ENCODE results near the gene DDR1. TPM values are rescaled to one million over a fixed set of nuclear protein-coding genes. Genes with fewer than 3 reads are reported as not detected.

DDR1 gene
- polyA plus RNA-seq, 1 donor, result 167 TPM

- DNase-seq, result no peak
Observed at GRCh38 chr6:30879684-30880427, 4.5 kb upstream of the DDR1 start.

GRCh38 chr6:30880698-30881252 is 3.5 kb upstream of the DDR1 start:
- peak; percentile 65 for DNase-seq

- peak; percentile 26 for DNase-seq
Observed at GRCh38 chr6:30881392-30882203, 2.7 kb upstream of the DDR1 start.

GRCh38 chr6:30882204-30882758 is 2.0 kb upstream of the DDR1 start:
- DNase-seq, result peak; percentile 74

- peak; percentile 64 for DNase-seq
Observed at GRCh38 chr6:30882759-30883684, 1.3 kb upstream of the DDR1 start.

- peak; percentile 60 for DNase-seq
Observed at GRCh38 chr6:30884521-30885480, 482 bp downstream of the DDR1 start.

- DNase-seq, result peak; percentile 35
Observed at GRCh38 chr6:30885481-30885998, 1.2 kb downstream of the DDR1 start.

GRCh38 chr6:30885999-30886896 is 1.9 kb downstream of the DDR1 start:
- peak; percentile 82 for DNase-seq

- DNase-seq, result no peak
Observed at GRCh38 chr6:30886897-30887255, 2.6 kb downstream of the DDR1 start.

- DNase-seq, result no peak
Observed at GRCh38 chr6:30887901-30888815, 3.8 kb downstream of the DDR1 start.

- no peak for DNase-seq
Observed at GRCh38 chr6:30888816-30889495, 4.6 kb downstream of the DDR1 start.

GRCh38 chr6:30889496-30889885 is 5.2 kb downstream of the DDR1 start:
- DNase-seq, result no peak

GRCh38 chr6:30889921-30890645 is 5.8 kb downstream of the DDR1 start:
- no peak for DNase-seq

GRCh38 chr6:30890646-30891449 is 6.5 kb downstream of the DDR1 start:
- no peak for DNase-seq

GRCh38 chr6:30891450-30891723 is 7.1 kb downstream of the DDR1 start:
- DNase-seq, result no peak

Data from left kidney (tissue), 2 donors.